ENCODE data around the gene CLTB.
"Not testable (repeated sequence)": the region's sequence is repeated elsewhere in the genome, so short reads cannot be mapped to it uniquely, and the experiment has no call there.

The CLTB gene

GRCh38 chr5:176446028-176446665, 29.8 kb upstream of the CLTB start:
- Histone ChIP-seq H3K27ac (ENCODE audit: low read length) (no peak overlapping the region), H3K4me1 (ENCODE audit: control insufficient read depth, insufficient read depth, low read length) (peaks cover 2% of the 10 kb centered on the region; the same call in 1 of the 2 replicates), H3K27me3 (ENCODE audit: control insufficient read depth, insufficient read depth, low read length) (no peaks in the 10 kb centered on the region), H3K36me3 (ENCODE audit: control insufficient read depth, insufficient read depth, low read length) (no peaks in the 10 kb centered on the region), H3K9me3 (ENCODE audit: control insufficient read depth, insufficient read depth, low read length) (no peaks in the 10 kb centered on the region), H3K4me3 (ENCODE audit: low read length) (no peak overlapping the region)
- no CpG with 5 or more reads among the region's 9 CpGs for WGBS (ENCODE audit: insufficient coverage, insufficient read length)
- DNase-seq (ENCODE audit: low read depth, low spot score) = no peak

- no peak overlapping the region for H3K27ac ChIP-seq (ENCODE audit: low read length)
- no peak overlapping the region for H3K4me3 ChIP-seq (ENCODE audit: low read length)
- H3K36me3 ChIP-seq (ENCODE audit: control insufficient read depth, insufficient read depth, low read length) = no peaks in the 10 kb centered on the region
- no peaks in the 10 kb centered on the region for H3K9me3 ChIP-seq (ENCODE audit: control insufficient read depth, insufficient read depth, low read length)
- no peak for DNase-seq (ENCODE audit: low read depth, low spot score)
- no peaks in the 10 kb centered on the region for H3K27me3 ChIP-seq (ENCODE audit: control insufficient read depth, insufficient read depth, low read length)
- H3K4me1 ChIP-seq (ENCODE audit: control insufficient read depth, insufficient read depth, low read length) = peaks cover 2% of the 10 kb centered on the region; the same call in 1 of the 2 replicates
- WGBS (ENCODE audit: insufficient coverage, insufficient read length) = no CpG with 5 or more reads among the region's 5 CpGs
Observed at GRCh38 chr5:176444742-176445141, 28.4 kb upstream of the CLTB start.

GRCh38 chr5:176442911-176443310, 26.6 kb upstream of the CLTB start:
- not testable (repeated sequence) for H3K9me3 ChIP-seq (ENCODE audit: control insufficient read depth, insufficient read depth, low read length); DNase-seq (ENCODE audit: low read depth, low spot score); H3K27ac ChIP-seq (ENCODE audit: low read length); H3K36me3 ChIP-seq (ENCODE audit: control insufficient read depth, insufficient read depth, low read length); H3K4me1 ChIP-seq (ENCODE audit: control insufficient read depth, insufficient read depth, low read length); H3K27me3 ChIP-seq (ENCODE audit: control insufficient read depth, insufficient read depth, low read length); H3K4me3 ChIP-seq (ENCODE audit: low read length)
- WGBS (ENCODE audit: insufficient coverage, insufficient read length) = no CpG with 5 or more reads among the region's 4 CpGs

- DNase-seq (ENCODE audit: low read depth, low spot score) = no peak
- H3K4me3 ChIP-seq (ENCODE audit: low read length) = no peak overlapping the region
- no CpG with 5 or more reads among the region's 5 CpGs for WGBS (ENCODE audit: insufficient coverage, insufficient read length)
Observed at GRCh38 chr5:176441921-176442323, 25.6 kb upstream of the CLTB start.

GRCh38 chr5:176440927-176441706, 24.8 kb upstream of the CLTB start:
- Histone ChIP-seq H3K9me3 (ENCODE audit: control insufficient read depth, insufficient read depth, low read length) (no peaks in the 10 kb centered on the region), H3K27ac (ENCODE audit: low read length) (no peak overlapping the region), H3K4me3 (ENCODE audit: low read length) (no peak overlapping the region), H3K27me3 (ENCODE audit: control insufficient read depth, insufficient read depth, low read length) (no peaks in the 10 kb centered on the region), H3K4me1 (ENCODE audit: control insufficient read depth, insufficient read depth, low read length) (peaks cover 2% of the 10 kb centered on the region; the same call in 1 of the 2 replicates), H3K36me3 (ENCODE audit: control insufficient read depth, insufficient read depth, low read length) (no peaks in the 10 kb centered on the region)
- DNase-seq (ENCODE audit: low read depth, low spot score) = no peak
- WGBS (ENCODE audit: insufficient coverage, insufficient read length) = no CpG with 5 or more reads among the region's 10 CpGs

More at GRCh38 chr5:176441921-176442323, 25.6 kb upstream of the CLTB start:
- no peaks in the 10 kb centered on the region for H3K36me3 ChIP-seq (ENCODE audit: control insufficient read depth, insufficient read depth, low read length)
- H3K9me3 ChIP-seq (ENCODE audit: control insufficient read depth, insufficient read depth, low read length) = no peaks in the 10 kb centered on the region
- no peak overlapping the region for H3K27ac ChIP-seq (ENCODE audit: low read length)
- H3K4me1 ChIP-seq (ENCODE audit: control insufficient read depth, insufficient read depth, low read length) = peaks cover 2% of the 10 kb centered on the region; the same call in 1 of the 2 replicates
- no peaks in the 10 kb centered on the region for H3K27me3 ChIP-seq (ENCODE audit: control insufficient read depth, insufficient read depth, low read length)

GRCh38 chr5:176438959-176439757, 22.8 kb upstream of the CLTB start:
- no peaks in the 10 kb centered on the region for H3K9me3 ChIP-seq (ENCODE audit: control insufficient read depth, insufficient read depth, low read length)
- H3K4me1 ChIP-seq (ENCODE audit: control insufficient read depth, insufficient read depth, low read length) = peaks cover 2% of the 10 kb centered on the region; the same call in 1 of the 2 replicates
- no peak for DNase-seq (ENCODE audit: low read depth, low spot score)
- no peak overlapping the region for H3K4me3 ChIP-seq (ENCODE audit: low read length)
- no CpG with 5 or more reads among the region's 12 CpGs for WGBS (ENCODE audit: insufficient coverage, insufficient read length)
- H3K27ac ChIP-seq (ENCODE audit: low read length) = no peak overlapping the region
- H3K27me3 ChIP-seq (ENCODE audit: control insufficient read depth, insufficient read depth, low read length) = no peaks in the 10 kb centered on the region
- no peaks in the 10 kb centered on the region for H3K36me3 ChIP-seq (ENCODE audit: control insufficient read depth, insufficient read depth, low read length)

GRCh38 chr5:176436656-176437055, 20.3 kb upstream of the CLTB start:
- H3K4me1 ChIP-seq (ENCODE audit: control insufficient read depth, insufficient read depth, low read length) = no peaks in the 10 kb centered on the region
- H3K27me3 ChIP-seq (ENCODE audit: control insufficient read depth, insufficient read depth, low read length) = no peaks in the 10 kb centered on the region
- no peak for DNase-seq (ENCODE audit: low read depth, low spot score)
- WGBS (ENCODE audit: insufficient coverage, insufficient read length) = no CpG with 5 or more reads among the region's 5 CpGs
- H3K9me3 ChIP-seq (ENCODE audit: control insufficient read depth, insufficient read depth, low read length) = no peaks in the 10 kb centered on the region
- H3K36me3 ChIP-seq (ENCODE audit: control insufficient read depth, insufficient read depth, low read length) = no peaks in the 10 kb centered on the region
- H3K27ac ChIP-seq (ENCODE audit: low read length) = no peak overlapping the region
- no peak overlapping the region for H3K4me3 ChIP-seq (ENCODE audit: low read length)

- H3K27me3 ChIP-seq (ENCODE audit: control insufficient read depth, insufficient read depth, low read length) = no peaks in the 10 kb centered on the region
- no peaks in the 10 kb centered on the region for H3K4me1 ChIP-seq (ENCODE audit: control insufficient read depth, insufficient read depth, low read length)
- DNase-seq (ENCODE audit: low read depth, low spot score) = no peak
- H3K36me3 ChIP-seq (ENCODE audit: control insufficient read depth, insufficient read depth, low read length) = no peaks in the 10 kb centered on the region
- no CpG with 5 or more reads among the region's 5 CpGs for WGBS (ENCODE audit: insufficient coverage, insufficient read length)
- no peak overlapping the region for H3K4me3 ChIP-seq (ENCODE audit: low read length)
- no peaks in the 10 kb centered on the region for H3K9me3 ChIP-seq (ENCODE audit: control insufficient read depth, insufficient read depth, low read length)
- H3K27ac ChIP-seq (ENCODE audit: low read length) = no peak overlapping the region
Observed at GRCh38 chr5:176432707-176433106, 16.4 kb upstream of the CLTB start.

- Histone ChIP-seq H3K27ac (ENCODE audit: low read length) (no peak overlapping the region), H3K4me1 (ENCODE audit: control insufficient read depth, insufficient read depth, low read length) (no peaks in the 10 kb centered on the region), H3K9me3 (ENCODE audit: control insufficient read depth, insufficient read depth, low read length) (no peaks in the 10 kb centered on the region), H3K4me3 (ENCODE audit: low read length) (no peak overlapping the region), H3K27me3 (ENCODE audit: control insufficient read depth, insufficient read depth, low read length) (no peaks in the 10 kb centered on the region), H3K36me3 (ENCODE audit: control insufficient read depth, insufficient read depth, low read length) (no peaks in the 10 kb centered on the region)
- no CpG with 5 or more reads among the region's 4 CpGs for WGBS (ENCODE audit: insufficient coverage, insufficient read length)
- no peak for DNase-seq (ENCODE audit: low read depth, low spot score)
Observed at GRCh38 chr5:176429972-176430371, 13.6 kb upstream of the CLTB start.

- H3K9me3 ChIP-seq (ENCODE audit: control insufficient read depth, insufficient read depth, low read length) = no peaks in the 10 kb centered on the region
- H3K27me3 ChIP-seq (ENCODE audit: control insufficient read depth, insufficient read depth, low read length) = no peaks in the 10 kb centered on the region
- no peak overlapping the region for H3K27ac ChIP-seq (ENCODE audit: low read length)
- WGBS (ENCODE audit: insufficient coverage, insufficient read length) = 100% methylated on average over 1 of the region's 4 CpGs
- H3K36me3 ChIP-seq (ENCODE audit: control insufficient read depth, insufficient read depth, low read length) = no peaks in the 10 kb centered on the region
- DNase-seq (ENCODE audit: low read depth, low spot score) = no peak
- no peak overlapping the region for H3K4me3 ChIP-seq (ENCODE audit: low read length)
- no peaks in the 10 kb centered on the region for H3K4me1 ChIP-seq (ENCODE audit: control insufficient read depth, insufficient read depth, low read length)
Observed at GRCh38 chr5:176427971-176428370, 11.6 kb upstream of the CLTB start.

Data from iPS DF 6.9 (cell line).